Mucosa of descending colon (tissue), 3 donors: ENCODE measurements around the gene DNAH3. TPM values are rescaled to one million over a fixed set of nuclear protein-coding genes. Genes with fewer than 3 reads are reported as not detected.
"Not testable (repeated sequence)": the region's sequence is repeated elsewhere in the genome, so short reads cannot be mapped to it uniquely, and the experiment has no call there.

Experiments used
- ATAC-seq: fragments of 200-7000 bp; cut with Tn5 transposase; one replicate; pipeline ENCODE4 v1.9.1; 2020; ENCODE audit warnings: mild to moderate bottlenecking, moderate library complexity
- DNase-seq, 3 donors: peaks; one replicate each; pipeline ENCODE4 v3.0.0-alpha.2; 2020
- H3K36me3 ChIP-seq: fragments of 200-600 bp; one replicate; pipeline ENCODE4 v1.8.0; 2021; ENCODE audit warnings: low read depth, mild to moderate bottlenecking
- H3K4me1 ChIP-seq: fragments of 200-600 bp; one replicate; pipeline ENCODE4 v1.8.0; 2021; ENCODE audit warnings: low read depth, mild to moderate bottlenecking
- H3K4me3 ChIP-seq: fragments of 200-600 bp; one replicate; pipeline ENCODE4 v1.8.0; 2021; ENCODE audit warnings: mild to moderate bottlenecking
- H3K9me3 ChIP-seq: fragments of 200-600 bp; one replicate; pipeline ENCODE4 v1.8.0; 2021; ENCODE audit warnings: mild to moderate bottlenecking
- intact Hi-C, 2 donors: fragments of 100-400 bp; cut with DNase I in 1 of 2; cut with micrococcal nuclease in 1 of 2; formaldehyde crosslinking; loops; one replicate each; pipeline versions ENCODE4 v1.11.0 to v1.11.1; 2022; cut with DNase I, micrococcal nuclease
- total RNA-seq, 3 donors: library from RNA; stranded (reverse); fragmentation: NEBNext Ultra II Directional in 2 of 3; extraction: Animal tissue kit (Norgen Biotek cat#: 25700) in 2 of 3; gene quantifications; one replicate each; pipeline versions ENCODE4 v1.2.1 to v1.2.4, GENCODE V29; 2021 to 2023
- TF ChIP-seq, protein P1 (sequence below): fragments of 200-600 bp; IDR thresholded peaks from one replicate; pipeline ENCODE4 v1.8.0; 2022; ENCODE audit warnings: antibody characterized with exemption, mild to moderate bottlenecking
- donor health status: DM: no; HTN: no; CAD: no; lungs with moderate emphysema.
- donor health status: DM: no; HTN: no; CAD: no.
- donor health status: DM: no; HTN: yes; CAD: no.

The DNAH3 gene
- total RNA-seq, 3 donors from 2014 or later, result 2.2 to 6.4 (median 2.9) TPM

GRCh38 chr16:21175397-21175796 lies 24.8 kb upstream of the DNAH3 start:
- no peaks in the 10 kb centered on the region for H3K4me1 ChIP-seq
- ATAC-seq (peak; percentile 77), DNase-seq (peak in 1 of 3 donors; percentile 46)
- TF ChIP-seq, protein P1, sequence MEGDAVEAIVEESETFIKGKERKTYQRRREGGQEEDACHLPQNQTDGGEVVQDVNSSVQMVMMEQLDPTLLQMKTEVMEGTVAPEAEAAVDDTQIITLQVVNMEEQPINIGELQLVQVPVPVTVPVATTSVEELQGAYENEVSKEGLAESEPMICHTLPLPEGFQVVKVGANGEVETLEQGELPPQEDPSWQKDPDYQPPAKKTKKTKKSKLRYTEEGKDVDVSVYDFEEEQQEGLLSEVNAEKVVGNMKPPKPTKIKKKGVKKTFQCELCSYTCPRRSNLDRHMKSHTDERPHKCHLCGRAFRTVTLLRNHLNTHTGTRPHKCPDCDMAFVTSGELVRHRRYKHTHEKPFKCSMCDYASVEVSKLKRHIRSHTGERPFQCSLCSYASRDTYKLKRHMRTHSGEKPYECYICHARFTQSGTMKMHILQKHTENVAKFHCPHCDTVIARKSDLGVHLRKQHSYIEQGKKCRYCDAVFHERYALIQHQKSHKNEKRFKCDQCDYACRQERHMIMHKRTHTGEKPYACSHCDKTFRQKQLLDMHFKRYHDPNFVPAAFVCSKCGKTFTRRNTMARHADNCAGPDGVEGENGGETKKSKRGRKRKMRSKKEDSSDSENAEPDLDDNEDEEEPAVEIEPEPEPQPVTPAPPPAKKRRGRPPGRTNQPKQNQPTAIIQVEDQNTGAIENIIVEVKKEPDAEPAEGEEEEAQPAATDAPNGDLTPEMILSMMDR, result no peak
- H3K9me3 ChIP-seq, result no peaks in the 10 kb centered on the region
- H3K36me3 ChIP-seq, result peaks cover 4% of the 10 kb centered on the region
- H3K4me3 ChIP-seq, result no peak overlapping the region
- intact Hi-C loops, result no loop called here

DNA sequence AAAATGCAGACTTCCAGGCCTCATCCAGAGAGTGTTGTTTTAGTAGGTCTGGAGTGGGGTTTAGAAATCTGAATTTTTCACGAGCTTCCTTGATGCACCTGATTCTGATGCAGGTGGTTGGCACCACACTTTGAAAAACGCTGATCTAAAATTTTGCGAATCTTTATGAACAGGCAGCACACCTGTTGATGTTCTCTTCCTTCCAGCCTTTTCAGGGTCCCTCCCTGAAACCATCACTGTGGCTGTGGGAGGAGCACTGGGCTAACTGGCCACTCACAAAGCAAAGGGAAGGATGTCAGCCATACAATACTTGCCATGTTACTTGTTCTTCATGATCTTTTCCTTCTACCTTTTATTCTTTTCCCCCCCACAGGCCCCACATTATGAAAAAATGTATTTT lies 22.0 kb upstream of the DNAH3 start:
- Histone ChIP-seq H3K9me3 (no peaks in the 10 kb centered on the region), H3K36me3 (peaks cover 4% of the 10 kb centered on the region), H3K4me3 (no peak overlapping the region), H3K4me1 (no peaks in the 10 kb centered on the region)
- no peak for ATAC-seq
- DNase-seq, result no peak
- TF ChIP-seq, protein P1, result no peak
- intact Hi-C loops, result no loop called here

DNA sequence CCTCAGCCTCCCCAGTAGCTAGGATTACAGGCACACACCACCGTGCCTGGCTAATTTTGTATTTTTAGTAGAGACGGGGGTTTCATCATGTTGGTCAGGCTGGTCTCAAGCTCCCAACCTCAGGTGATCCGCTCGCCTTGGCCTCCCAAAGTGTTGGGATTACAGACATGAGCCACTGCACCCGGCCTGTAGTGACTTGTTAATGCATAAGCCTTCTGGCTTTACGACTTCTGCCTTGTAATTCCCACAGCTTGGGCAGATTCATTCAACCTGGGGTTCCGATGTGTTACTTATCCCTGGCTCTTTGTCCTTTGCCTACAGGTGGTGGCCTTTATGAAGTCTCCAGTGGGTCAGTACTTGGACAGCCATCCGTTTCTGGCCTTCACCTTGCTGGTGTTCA lies 19.5 kb upstream of the DNAH3 start:
- H3K36me3 ChIP-seq, H3K9me3 ChIP-seq, DNase-seq, H3K4me1 ChIP-seq, ATAC-seq, intact Hi-C loops, H3K4me3 ChIP-seq: not testable (repeated sequence)

DNA sequence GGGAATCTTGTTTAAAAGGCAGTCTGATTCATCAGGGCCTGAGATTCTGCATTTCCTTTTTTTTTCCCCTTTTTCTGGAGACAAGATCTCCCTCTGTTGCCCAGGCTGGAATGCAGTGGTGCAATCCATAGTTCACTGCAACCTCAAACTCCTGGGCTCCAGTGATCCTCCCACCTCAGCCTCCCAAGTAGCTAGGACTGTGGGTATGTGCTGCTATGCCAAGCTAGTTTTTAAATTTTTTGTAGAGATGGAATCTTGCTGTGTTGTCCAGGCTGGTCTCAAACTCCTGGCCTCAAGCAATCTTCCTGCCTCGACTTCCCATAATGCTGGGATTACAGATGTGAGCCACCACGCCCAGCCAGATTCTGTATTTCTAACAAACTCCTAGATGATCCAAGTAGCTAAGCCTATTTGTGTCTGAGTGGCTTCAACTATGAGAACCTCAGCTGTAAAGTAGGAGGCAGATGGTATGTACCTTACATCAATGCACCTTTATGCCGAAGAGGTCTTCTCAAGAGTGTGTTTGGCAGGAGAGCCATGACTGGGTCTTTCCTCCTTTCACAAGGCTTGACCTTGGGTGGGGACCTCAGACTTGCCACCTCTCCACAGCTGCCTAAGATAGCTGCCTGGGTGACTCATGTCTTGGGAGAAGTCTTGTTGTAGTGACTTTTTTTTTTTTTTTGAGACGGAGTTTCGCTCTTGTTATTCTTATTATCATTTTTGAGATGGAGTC lies 18.8 kb upstream of the DNAH3 start:
- Histone ChIP-seq H3K4me3 (no peak overlapping the region), H3K36me3 (no peaks in the 10 kb centered on the region), H3K9me3 (no peaks in the 10 kb centered on the region), H3K4me1 (no peaks in the 10 kb centered on the region)
- intact Hi-C loops, result no loop called here
- DNase-seq, result no peak
- ATAC-seq, result no peak
- TF ChIP-seq, protein P1, result no peak

DNA sequence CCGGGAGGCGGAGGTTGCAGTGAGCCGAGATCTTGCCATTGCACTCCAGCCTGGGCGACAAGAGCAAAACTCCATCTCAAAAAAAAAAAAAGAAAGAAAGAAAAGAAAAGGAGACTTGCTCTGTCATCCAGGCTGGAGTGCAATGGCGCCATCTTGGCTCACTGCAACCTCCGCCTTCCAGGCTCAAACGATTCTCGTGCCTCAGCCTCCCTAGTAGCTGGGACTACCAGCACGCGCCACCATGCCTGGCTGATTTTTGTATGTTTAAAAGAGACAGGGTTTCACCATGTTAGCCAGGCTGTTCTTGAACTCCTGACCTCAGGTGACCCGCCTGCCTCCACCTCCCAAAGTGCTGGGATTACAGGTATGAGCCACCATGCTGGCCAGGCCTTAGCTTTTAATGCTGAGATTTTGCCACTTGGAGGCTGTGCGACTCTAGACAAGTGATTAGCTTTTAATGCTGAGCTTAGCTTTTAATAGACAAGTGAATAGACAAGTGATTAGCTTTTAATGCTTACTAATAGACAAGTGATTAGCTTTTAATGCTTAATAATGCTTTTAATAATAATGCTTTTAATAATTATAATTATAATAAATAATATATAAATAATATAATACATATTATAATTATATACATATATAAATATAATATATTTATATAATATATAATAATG lies 17.4 kb upstream of the DNAH3 start:
- intact Hi-C loops, result no loop called here
- H3K4me1 ChIP-seq, result no peaks in the 10 kb centered on the region
- H3K4me3 ChIP-seq, result no peak overlapping the region
- DNase-seq (no peak), ATAC-seq (no peak)
- no peaks in the 10 kb centered on the region for H3K36me3 ChIP-seq
- no peaks in the 10 kb centered on the region for H3K9me3 ChIP-seq
- TF ChIP-seq, protein P1, result no peak

GRCh38 chr16:21167360-21167759 lies 16.7 kb upstream of the DNAH3 start:
- TF ChIP-seq, protein P1, result no peak
- Histone ChIP-seq H3K4me3 (no peak overlapping the region), H3K9me3 (no peaks in the 10 kb centered on the region), H3K36me3 (no peaks in the 10 kb centered on the region), H3K4me1 (no peaks in the 10 kb centered on the region)
- intact Hi-C loops, result no loop called here
- ATAC-seq (no peak), DNase-seq (no peak)
